NCI-H748 (cell line): Measurements from ENCODE around the gene GLTP.

Source experiments
- DNase-seq: peaks from one replicate; lab custom pipeline; 2025; ENCODE audit not compliant: unreplicated experiment; lab: John Stamatoyannopoulos, UW

The GLTP gene

DNA sequence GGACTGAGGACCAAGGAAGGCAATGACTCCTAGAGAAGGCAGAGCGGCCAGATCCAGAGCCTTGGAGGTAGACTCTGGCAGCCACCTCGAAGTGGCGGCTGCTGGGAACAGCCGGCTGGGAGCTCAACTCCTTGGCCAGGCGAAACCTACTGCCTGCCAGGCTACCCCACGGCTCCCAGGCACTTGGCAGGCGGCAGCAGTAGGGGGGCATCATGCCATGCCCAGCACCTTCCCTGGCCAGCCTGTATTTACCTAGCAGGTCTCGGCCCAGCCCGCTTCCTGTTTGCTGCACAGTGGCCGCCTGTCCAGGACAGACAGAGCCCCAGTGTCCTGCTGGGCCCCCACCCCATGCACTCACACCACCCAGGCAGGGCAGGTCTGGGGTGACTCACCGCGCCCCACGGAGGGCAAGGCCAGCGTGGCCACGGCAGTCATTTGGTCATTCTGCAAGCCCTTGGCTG is 57.4 kb downstream of the GLTP start:
- no peak for DNase-seq

GRCh38 chr12:109822416-109822815 is 57.9 kb downstream of the GLTP start:
- DNase-seq, result no peak

- DNase-seq, result no peak
Measured at GRCh38 chr12:109821968-109822367, 58.4 kb downstream of the GLTP start.

DNA sequence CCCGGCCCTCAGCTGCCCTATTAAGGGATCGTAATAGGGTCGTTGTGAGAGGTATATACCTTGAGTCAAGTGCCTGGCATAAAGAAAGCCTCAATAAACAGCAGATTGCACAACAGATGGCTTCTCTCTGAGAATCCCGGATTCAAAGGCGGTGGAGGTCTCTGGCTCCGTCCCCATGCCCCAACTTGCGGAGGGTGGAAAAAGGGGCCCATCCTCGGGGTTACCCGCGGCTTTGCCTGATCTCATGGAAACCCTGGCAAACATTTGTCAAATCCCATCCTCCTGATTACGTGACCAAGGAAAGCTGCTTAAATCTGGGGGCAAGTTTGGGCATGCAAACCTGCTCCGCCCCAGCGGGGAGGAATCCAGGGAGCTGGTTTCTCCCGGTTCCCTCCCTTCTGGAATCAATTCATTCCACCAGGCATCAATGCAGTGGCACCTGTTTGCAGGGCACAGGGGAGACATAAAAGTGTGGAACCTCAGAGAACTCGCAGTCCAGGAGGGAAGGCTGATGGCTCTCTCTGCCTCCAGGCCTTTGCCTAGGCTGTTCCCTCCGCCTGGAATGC is 59.4 kb downstream of the GLTP start:
- DNase-seq, result peak; percentile 83

- no peak for DNase-seq
Measured at GRCh38 chr12:109818905-109819500, 61.3 kb downstream of the GLTP start.

GRCh38 chr12:109818253-109818652 is 62.1 kb downstream of the GLTP start:
- no peak for DNase-seq

GRCh38 chr12:109817627-109818231 is 62.6 kb downstream of the GLTP start:
- no peak for DNase-seq

DNA sequence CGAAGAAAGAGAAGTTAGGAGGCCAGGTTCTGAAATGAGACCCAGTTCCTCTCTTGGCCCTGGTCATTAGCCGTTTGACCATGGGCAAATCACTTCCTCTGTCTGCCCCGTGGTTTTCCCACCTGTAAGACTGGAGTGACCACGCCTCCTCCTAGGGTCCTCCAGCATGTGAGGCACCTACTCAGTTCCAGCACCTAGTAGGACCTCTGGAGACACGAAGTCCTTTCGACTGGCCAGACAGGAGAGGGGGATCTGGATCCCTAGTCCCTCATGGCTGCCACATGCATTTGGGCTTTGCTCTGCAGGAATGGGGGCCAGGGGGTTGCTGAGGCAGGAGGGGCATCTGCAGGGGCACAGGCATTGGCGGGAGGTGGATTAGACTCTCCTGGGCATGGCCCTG is 63.5 kb downstream of the GLTP start:
- no peak for DNase-seq

- DNase-seq, result no peak
Measured at GRCh38 chr12:109815757-109816617, 64.4 kb downstream of the GLTP start.

DNA sequence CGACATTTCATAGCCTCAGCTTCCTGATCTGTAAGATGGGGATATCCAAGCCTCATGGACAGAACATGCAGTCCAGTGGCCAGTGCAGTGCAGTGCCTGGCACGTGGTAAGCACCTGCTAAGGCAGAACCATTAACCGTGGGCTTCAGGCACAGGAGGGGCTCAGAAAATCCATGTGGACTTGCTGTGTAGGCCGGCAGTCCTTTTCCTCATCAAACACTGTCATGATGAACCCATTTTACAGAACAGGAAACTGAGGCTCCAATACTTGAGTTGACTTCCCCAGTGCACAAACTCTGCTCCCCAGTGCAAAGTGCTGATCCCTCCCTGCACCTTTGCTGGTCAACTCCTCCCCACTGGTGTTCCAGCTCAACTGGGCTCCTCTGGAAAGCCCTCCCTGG is 65.1 kb downstream of the GLTP start:
- DNase-seq, result no peak

DNA sequence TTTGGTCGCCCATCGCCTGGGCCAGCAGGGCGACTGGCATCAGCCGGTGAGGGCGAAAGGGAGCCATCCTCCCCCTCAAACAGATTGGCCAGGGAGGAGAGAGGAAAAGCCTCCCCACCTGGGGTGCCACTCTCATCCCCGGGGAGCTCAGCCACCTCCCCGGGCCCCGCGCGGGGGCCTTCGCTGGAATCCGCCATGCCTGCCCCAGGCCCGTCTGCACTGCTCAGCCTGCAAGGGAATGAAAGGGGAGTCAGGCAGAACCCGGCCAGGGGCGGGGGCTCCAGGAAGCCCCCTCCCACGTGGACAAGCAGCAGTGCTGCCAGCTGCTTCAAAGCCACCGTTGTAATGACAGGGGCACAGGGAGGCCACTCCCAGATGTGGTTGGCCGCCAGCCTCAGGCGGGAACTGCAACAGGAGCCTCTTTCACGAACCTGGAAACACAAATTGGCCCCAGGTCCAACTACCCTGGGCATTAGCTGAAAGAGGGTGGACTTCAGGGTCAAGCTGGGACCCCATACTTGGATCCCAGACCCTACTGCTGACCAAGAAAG is 65.7 kb downstream of the GLTP start:
- DNase-seq, result no peak

DNA sequence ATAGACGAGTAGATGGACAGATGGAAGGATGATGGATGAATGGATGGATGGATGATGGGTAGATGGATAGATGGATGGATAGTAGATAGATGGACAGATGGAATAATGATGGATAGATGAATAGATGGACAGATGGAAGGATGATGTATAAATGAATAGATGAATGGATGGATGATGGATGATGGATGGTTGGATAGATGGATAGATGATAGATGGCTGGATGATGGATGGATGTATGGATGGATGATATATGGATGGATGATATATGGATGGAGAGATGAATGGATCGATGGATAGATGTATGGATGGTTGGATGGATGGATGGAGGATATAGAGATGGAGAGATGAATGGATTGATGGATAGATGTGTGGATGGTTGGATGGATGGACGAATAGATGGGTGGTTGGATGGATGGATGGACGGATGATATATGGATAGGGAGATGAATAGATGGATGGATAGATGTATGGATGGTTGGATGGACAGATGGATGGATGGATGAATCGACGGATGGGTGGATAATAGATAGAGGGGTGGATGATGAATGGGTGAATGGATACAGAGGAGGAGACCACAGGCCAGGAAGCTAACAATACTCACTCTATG is 66.4 kb downstream of the GLTP start:
- DNase-seq, result no peak

DNA sequence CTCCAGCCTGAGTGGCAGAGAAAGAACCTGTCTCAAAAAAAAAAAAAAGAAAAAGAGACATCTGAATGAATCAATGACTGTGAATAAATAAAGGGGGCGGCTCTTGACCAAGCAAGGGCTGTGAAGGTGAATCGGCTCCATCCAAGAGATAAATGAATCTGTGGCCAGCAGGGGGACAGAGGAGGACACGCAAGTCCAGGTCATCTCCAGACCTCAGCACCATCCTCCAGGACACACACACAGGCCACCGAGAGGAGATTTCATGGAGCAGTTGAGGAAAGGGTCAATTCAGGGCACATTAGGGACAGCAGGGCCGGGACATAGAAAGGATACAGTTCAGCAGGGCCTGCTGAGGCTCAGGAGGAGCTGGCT is 68.7 kb downstream of the GLTP start:
- DNase-seq, result no peak

- DNase-seq, result no peak
Measured at GRCh38 chr12:109810954-109811623, 69.3 kb downstream of the GLTP start.

DNA sequence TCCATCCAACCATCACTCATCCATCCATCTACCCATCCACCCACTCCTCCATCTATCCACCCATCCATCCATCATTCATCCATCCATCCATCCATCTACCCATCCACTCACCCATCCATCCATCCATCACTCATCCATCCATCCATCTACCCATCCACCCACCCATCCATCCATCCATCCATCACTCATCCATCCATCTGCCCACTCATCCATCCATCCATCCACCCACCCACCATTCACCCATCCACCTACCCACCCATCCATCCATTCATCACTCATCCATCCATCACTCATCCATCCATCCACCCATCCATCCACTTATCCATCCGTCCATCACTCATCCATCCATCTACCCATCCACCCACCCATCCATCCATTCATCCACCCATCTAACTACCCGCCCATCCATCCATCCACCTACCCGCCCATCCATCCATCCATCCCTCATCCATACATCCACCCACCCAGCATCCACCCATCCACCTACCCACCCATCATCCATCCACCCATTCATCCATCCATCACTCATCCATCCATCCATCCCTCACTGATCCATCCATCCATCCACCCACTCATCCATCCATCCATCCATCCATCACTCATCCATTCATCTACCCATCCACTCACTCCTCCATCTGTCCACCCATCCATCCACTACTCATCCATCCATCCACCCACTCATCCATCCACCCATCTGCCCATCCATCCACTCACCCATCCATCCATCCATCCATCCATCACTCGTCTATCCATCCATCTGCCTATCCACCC is 71.3 kb downstream of the GLTP start:
- DNase-seq, result no peak

- DNase-seq, result no peak
Measured at GRCh38 chr12:109807954-109808643, 72.2 kb downstream of the GLTP start.

- peak; percentile 53 for DNase-seq
Measured at GRCh38 chr12:109804820-109805761, 75.2 kb downstream of the GLTP start.

DNA sequence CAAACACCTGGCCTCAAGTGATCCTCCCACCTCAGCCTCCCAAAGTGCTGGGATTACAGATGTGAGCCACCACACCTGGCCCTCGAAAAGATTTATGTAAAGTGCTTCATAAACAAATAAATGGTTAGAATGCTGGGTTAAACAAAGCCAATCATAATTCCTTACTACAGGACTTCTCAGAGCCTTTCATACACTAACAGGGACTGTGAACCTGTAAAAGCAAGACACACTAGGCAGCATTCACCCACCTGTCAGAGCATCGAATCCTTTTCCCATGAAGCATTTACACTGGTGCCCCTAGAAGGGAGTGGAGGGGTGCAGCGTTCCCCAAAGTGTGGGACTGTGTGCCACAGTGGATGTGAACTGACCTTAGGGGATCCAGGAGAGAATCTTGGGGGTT is 76.7 kb downstream of the GLTP start:
- DNase-seq, result no peak
